ENCODE results near the gene TBL3.

DNA sequence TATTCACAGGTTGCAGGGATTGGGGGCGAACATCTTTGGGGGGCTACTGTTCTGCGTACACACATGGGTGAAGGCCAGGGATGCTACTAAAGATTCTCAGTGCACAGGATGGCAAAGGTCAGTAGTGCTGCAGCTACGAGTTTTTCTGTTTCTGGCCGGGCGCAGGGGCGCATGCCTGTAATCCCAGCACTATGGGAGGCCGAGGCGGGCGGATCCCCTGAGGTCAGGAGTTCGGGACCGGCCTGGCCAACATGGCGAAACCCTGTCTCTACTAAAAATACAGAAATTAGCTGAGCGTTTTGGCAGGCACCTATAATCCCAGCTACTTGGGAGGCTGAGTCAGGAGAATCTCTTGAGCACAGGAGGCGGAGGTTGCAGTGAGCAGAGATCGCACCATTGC is 41.7 kb downstream of the TBL3 start:
- TF ChIP-seq, protein P1, sequence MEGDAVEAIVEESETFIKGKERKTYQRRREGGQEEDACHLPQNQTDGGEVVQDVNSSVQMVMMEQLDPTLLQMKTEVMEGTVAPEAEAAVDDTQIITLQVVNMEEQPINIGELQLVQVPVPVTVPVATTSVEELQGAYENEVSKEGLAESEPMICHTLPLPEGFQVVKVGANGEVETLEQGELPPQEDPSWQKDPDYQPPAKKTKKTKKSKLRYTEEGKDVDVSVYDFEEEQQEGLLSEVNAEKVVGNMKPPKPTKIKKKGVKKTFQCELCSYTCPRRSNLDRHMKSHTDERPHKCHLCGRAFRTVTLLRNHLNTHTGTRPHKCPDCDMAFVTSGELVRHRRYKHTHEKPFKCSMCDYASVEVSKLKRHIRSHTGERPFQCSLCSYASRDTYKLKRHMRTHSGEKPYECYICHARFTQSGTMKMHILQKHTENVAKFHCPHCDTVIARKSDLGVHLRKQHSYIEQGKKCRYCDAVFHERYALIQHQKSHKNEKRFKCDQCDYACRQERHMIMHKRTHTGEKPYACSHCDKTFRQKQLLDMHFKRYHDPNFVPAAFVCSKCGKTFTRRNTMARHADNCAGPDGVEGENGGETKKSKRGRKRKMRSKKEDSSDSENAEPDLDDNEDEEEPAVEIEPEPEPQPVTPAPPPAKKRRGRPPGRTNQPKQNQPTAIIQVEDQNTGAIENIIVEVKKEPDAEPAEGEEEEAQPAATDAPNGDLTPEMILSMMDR (IDR thresholded peaks at IDR 0.05): no peak
- TF ChIP-seq EZH2phosphoT487 (IDR thresholded peaks at IDR 0.05): no peak
